ENCODE measurements around the gene PPP1R12B.
"Not testable (repeated sequence)": the region's sequence is repeated elsewhere in the genome, so short reads cannot be mapped to it uniquely, and the experiment has no call there.

Gene PPP1R12B

GRCh38 chr1:202501281-202501680 lies 152.8 kb downstream of the PPP1R12B start:
- DNase-seq (ENCODE audit: low spot score) = no peak
- Histone ChIP-seq H3K4me1 (ENCODE audit: insufficient read depth, poor library complexity, severe bottlenecking) (peaks cover 15% of the 10 kb centered on the region), H3K27me3 (ENCODE audit: insufficient read depth, poor library complexity, severe bottlenecking) (no peaks in the 10 kb centered on the region), H3K9me3 (ENCODE audit: severe bottlenecking) (no peaks in the 10 kb centered on the region), H3K36me3 (ENCODE audit: low read depth) (peaks cover 13% of the 10 kb centered on the region), H3K4me3 (ENCODE audit: severe bottlenecking) (no peak overlapping the region), H3K27ac (ENCODE audit: poor library complexity, severe bottlenecking) (no peak overlapping the region)
- TF ChIP-seq CTCF (IDR thresholded peaks at IDR 0.05; ENCODE audit: poor library complexity, severe bottlenecking) = peak; percentile 78
- ATAC-seq (ENCODE audit: low read depth) = peak; percentile 70; the same call in 1 of the 3 replicates

GRCh38 chr1:202505356-202505755 lies 156.9 kb downstream of the PPP1R12B start:
- ATAC-seq (ENCODE audit: low read depth) (peak; percentile 73), DNase-seq (ENCODE audit: low spot score) (no peak)

GRCh38 chr1:202505880-202506575 lies 157.5 kb downstream of the PPP1R12B start:
- Histone ChIP-seq H3K4me1 (ENCODE audit: insufficient read depth, poor library complexity, severe bottlenecking) (peaks cover 15% of the 10 kb centered on the region), H3K36me3 (ENCODE audit: low read depth) (peaks cover 14% of the 10 kb centered on the region), H3K27ac (ENCODE audit: poor library complexity, severe bottlenecking) (peak overlapping the region; percentile 39)
- not testable (repeated sequence) for DNase-seq (ENCODE audit: low spot score); H3K27me3 ChIP-seq (ENCODE audit: insufficient read depth, poor library complexity, severe bottlenecking); H3K4me3 ChIP-seq (ENCODE audit: severe bottlenecking); ATAC-seq (ENCODE audit: low read depth); H3K9me3 ChIP-seq (ENCODE audit: severe bottlenecking)

More at GRCh38 chr1:202505356-202505755, 156.9 kb downstream of the PPP1R12B start:
- Histone ChIP-seq H3K9me3 (ENCODE audit: severe bottlenecking) (no peaks in the 10 kb centered on the region), H3K27ac (ENCODE audit: poor library complexity, severe bottlenecking) (peak overlapping the region; percentile 39), H3K4me3 (ENCODE audit: severe bottlenecking) (no peak overlapping the region), H3K36me3 (ENCODE audit: low read depth) (peaks cover 14% of the 10 kb centered on the region), H3K27me3 (ENCODE audit: insufficient read depth, poor library complexity, severe bottlenecking) (no peaks in the 10 kb centered on the region), H3K4me1 (ENCODE audit: insufficient read depth, poor library complexity, severe bottlenecking) (peaks cover 15% of the 10 kb centered on the region)
- TF ChIP-seq CTCF (IDR thresholded peaks at IDR 0.05; ENCODE audit: poor library complexity, severe bottlenecking) = no peak

GRCh38 chr1:202508863-202509262 lies 160.4 kb downstream of the PPP1R12B start:
- not testable (repeated sequence) for H3K36me3 ChIP-seq (ENCODE audit: low read depth); H3K27ac ChIP-seq (ENCODE audit: poor library complexity, severe bottlenecking); DNase-seq (ENCODE audit: low spot score); H3K27me3 ChIP-seq (ENCODE audit: insufficient read depth, poor library complexity, severe bottlenecking); H3K4me3 ChIP-seq (ENCODE audit: severe bottlenecking); H3K9me3 ChIP-seq (ENCODE audit: severe bottlenecking); ATAC-seq (ENCODE audit: low read depth)
- peaks cover 15% of the 10 kb centered on the region for H3K4me1 ChIP-seq (ENCODE audit: insufficient read depth, poor library complexity, severe bottlenecking)

GRCh38 chr1:202513875-202514274 lies 165.4 kb downstream of the PPP1R12B start:
- ATAC-seq (ENCODE audit: low read depth); DNase-seq (ENCODE audit: low spot score); H3K4me1 ChIP-seq (ENCODE audit: insufficient read depth, poor library complexity, severe bottlenecking); H3K27me3 ChIP-seq (ENCODE audit: insufficient read depth, poor library complexity, severe bottlenecking); H3K9me3 ChIP-seq (ENCODE audit: severe bottlenecking); H3K27ac ChIP-seq (ENCODE audit: poor library complexity, severe bottlenecking); H3K4me3 ChIP-seq (ENCODE audit: severe bottlenecking); H3K36me3 ChIP-seq (ENCODE audit: low read depth): not testable (repeated sequence)

GRCh38 chr1:202516434-202516877 lies 168.0 kb downstream of the PPP1R12B start:
- Histone ChIP-seq H3K4me3 (ENCODE audit: severe bottlenecking) (no peak overlapping the region), H3K4me1 (ENCODE audit: insufficient read depth, poor library complexity, severe bottlenecking) (no peaks in the 10 kb centered on the region), H3K9me3 (ENCODE audit: severe bottlenecking) (no peaks in the 10 kb centered on the region), H3K27ac (ENCODE audit: poor library complexity, severe bottlenecking) (no peak overlapping the region), H3K27me3 (ENCODE audit: insufficient read depth, poor library complexity, severe bottlenecking) (no peaks in the 10 kb centered on the region), H3K36me3 (ENCODE audit: low read depth) (no peaks in the 10 kb centered on the region)
- DNase-seq (ENCODE audit: low spot score) (no peak), ATAC-seq (ENCODE audit: low read depth) (no peak)
- TF ChIP-seq CTCF (IDR thresholded peaks at IDR 0.05; ENCODE audit: poor library complexity, severe bottlenecking) = no peak

GRCh38 chr1:202517146-202517545 lies 168.6 kb downstream of the PPP1R12B start:
- H3K9me3 ChIP-seq (ENCODE audit: severe bottlenecking); ATAC-seq (ENCODE audit: low read depth); H3K27me3 ChIP-seq (ENCODE audit: insufficient read depth, poor library complexity, severe bottlenecking); H3K36me3 ChIP-seq (ENCODE audit: low read depth); DNase-seq (ENCODE audit: low spot score); H3K4me3 ChIP-seq (ENCODE audit: severe bottlenecking); H3K27ac ChIP-seq (ENCODE audit: poor library complexity, severe bottlenecking); H3K4me1 ChIP-seq (ENCODE audit: insufficient read depth, poor library complexity, severe bottlenecking): not testable (repeated sequence)

- H3K36me3 ChIP-seq (ENCODE audit: low read depth); DNase-seq (ENCODE audit: low spot score): not testable (repeated sequence)
These were observed 169.7 kb downstream of the PPP1R12B start for GRCh38 chr1:202518180-202518579.

GRCh38 chr1:202518905-202519304 lies 170.4 kb downstream of the PPP1R12B start:
- H3K9me3 ChIP-seq (ENCODE audit: severe bottlenecking); H3K27ac ChIP-seq (ENCODE audit: poor library complexity, severe bottlenecking); H3K4me1 ChIP-seq (ENCODE audit: insufficient read depth, poor library complexity, severe bottlenecking); H3K36me3 ChIP-seq (ENCODE audit: low read depth); H3K4me3 ChIP-seq (ENCODE audit: severe bottlenecking); H3K27me3 ChIP-seq (ENCODE audit: insufficient read depth, poor library complexity, severe bottlenecking); ATAC-seq (ENCODE audit: low read depth); DNase-seq (ENCODE audit: low spot score): not testable (repeated sequence)

More at GRCh38 chr1:202518180-202518579, 169.7 kb downstream of the PPP1R12B start:
- not testable (repeated sequence) for H3K4me3 ChIP-seq (ENCODE audit: severe bottlenecking); H3K4me1 ChIP-seq (ENCODE audit: insufficient read depth, poor library complexity, severe bottlenecking); H3K9me3 ChIP-seq (ENCODE audit: severe bottlenecking); ATAC-seq (ENCODE audit: low read depth); H3K27ac ChIP-seq (ENCODE audit: poor library complexity, severe bottlenecking); H3K27me3 ChIP-seq (ENCODE audit: insufficient read depth, poor library complexity, severe bottlenecking)

All from RWPE2 (cell line).